Measurements from ENCODE around the gene THAP3. TPM values are rescaled to one million over a fixed set of nuclear protein-coding genes. Genes with fewer than 3 reads are reported as not detected.

The THAP3 gene
- total RNA-seq (2011; cell fraction: chromatin; rRNA removed; ENCODE audit: low replicate concordance) = 24.8 and 79.9 TPM in 2 replicates
- total RNA-seq (2011; cell fraction: nucleolus; rRNA removed) = 69.4 and 79.1 TPM in 2 replicates
- 43.9 and 44.6 TPM in 2 replicates for total RNA-seq (2011; cell fraction: nucleoplasm; rRNA removed)
- total RNA-seq (2014; rRNA removed) = 31.2 and 37.6 TPM in 2 replicates
- total RNA-seq (2014; rRNA removed; fragmentation: Illumina TruSeq; extraction: Trizol) = 7.4 and 9.5 TPM in 2 replicates
- 23.3 and 24.4 TPM in 2 replicates for total RNA-seq (2015; rRNA removed; fragmentation: Illumina TruSeq; extraction: Trizol)
- 18.2 and 22.1 TPM in 2 replicates for total RNA-seq (2021)
- 12.7 and 18.9 TPM in 2 replicates for polyA plus RNA-seq (2011; rRNA removed)
- 16.2 and 22.5 TPM in 2 replicates for polyA plus RNA-seq (2011; cell fraction: cytosol; rRNA removed)
- polyA plus RNA-seq (2011; cell fraction: nucleus; rRNA removed) = 26.7 and 33.4 TPM in 2 replicates
- polyA plus RNA-seq (2012) = 15.1 and 24.7 TPM in 2 replicates
- 20.0 and 23.0 TPM in 2 replicates for polyA plus RNA-seq (2014; fragmentation: Illumina TruSeq; extraction: Trizol)
- 1 to 10 TPM; 1.9 to 7.0 TPM for polyA plus RNA-seq (2014; fragmentation: Nextera tagmentation; extraction: Ambion mirVana)
- polyA plus RNA-seq (2014; rRNA removed) = 28.1 and 29.3 TPM in 2 replicates
- 9.4 and 10.5 TPM in 2 replicates for polyA minus RNA-seq (2011; rRNA and poly(A)+ RNA removed)
- polyA minus RNA-seq (2011; cell fraction: cytosol; rRNA and poly(A)+ RNA removed) = 8.3 and 12.0 TPM in 2 replicates
- 15.3 and 21.4 TPM in 2 replicates for polyA minus RNA-seq (2011; cell fraction: nucleus; rRNA and poly(A)+ RNA removed)
- Bru-seq, nascent RNA = percentile 66 among the genes with signal in this experiment
- percentile 72 among the genes with signal in this experiment for BruChase-seq, experiment 1, labeled RNA remaining after a 2-hour chase
- BruChase-seq, experiment 2, labeled RNA remaining after a 6-hour chase = percentile 79 among the genes with signal in this experiment
- long read RNA-seq, experiment 1, partial matches to known transcripts = 25 of 37 reads
- long read RNA-seq, experiment 1, other reads (novel, unspliced or antisense) = 9 of 37 reads
- long read RNA-seq, experiment 2, partial matches to known transcripts = 13 of 19 reads
- long read RNA-seq, experiment 2, other reads (novel, unspliced or antisense) = 3 of 19 reads
- long read RNA-seq, experiment 3, transcript THAP3-202 (5 exons, 1,046 nt) = major isoform, 5 of 29 reads
- long read RNA-seq, experiment 3, partial matches to known transcripts = 14 of 29 reads
- long read RNA-seq, experiment 3, other reads (novel, unspliced or antisense) = 5 of 29 reads

DNA sequence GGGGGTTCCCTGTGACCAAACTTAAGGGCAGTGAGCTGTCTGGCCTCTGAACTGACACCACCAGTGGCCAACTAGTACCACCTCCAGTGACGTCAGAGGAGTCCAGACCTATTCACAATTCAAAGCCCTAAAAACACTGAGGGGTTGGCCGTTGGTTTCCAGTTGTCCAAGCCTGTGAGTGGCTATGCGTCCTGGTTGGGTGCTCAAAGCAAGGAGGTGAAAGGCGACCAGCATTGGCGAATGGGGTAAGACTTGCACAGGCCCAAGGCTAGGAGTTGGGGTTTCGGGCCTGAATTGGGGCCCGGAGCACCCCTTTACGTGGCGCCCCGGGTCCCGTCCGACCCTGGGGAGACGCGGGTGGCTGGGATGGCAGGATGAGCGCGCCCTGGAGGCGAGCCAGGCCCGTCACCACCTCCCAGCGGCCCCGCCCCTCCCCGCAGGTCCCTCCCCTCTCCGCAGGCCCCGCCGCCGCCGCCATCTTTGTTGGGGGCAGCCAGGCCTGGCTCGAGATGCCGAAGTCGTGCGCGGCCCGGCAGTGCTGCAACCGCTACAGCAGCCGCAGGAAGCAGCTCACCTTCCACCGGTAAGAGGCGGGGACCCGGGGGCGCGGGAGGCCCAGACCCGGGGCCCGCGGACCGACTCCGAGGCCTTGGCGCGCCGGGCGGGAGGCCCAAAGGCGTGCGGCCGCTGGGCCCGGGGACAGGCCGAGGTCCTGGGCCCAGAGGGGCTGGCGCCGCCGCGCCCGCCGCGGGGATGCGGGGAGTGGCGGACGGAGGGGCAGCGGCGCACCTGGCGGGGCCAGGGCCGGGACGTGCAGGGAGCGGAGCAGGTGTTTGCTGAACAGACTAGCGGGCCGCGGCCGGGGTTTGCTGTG, at the start of gene THAP3:
TSS of gene THAP3 (plus strand) at position 159 of the 874 bp plus-strand sequence. CDS start at position 510, 351 bp downstream.
- peaks cover 58% of the 10 kb centered on the region for H3K79me2 ChIP-seq (ENCODE audit: control insufficient read depth, insufficient read depth, low read length)
- H3K27me3 ChIP-seq (ENCODE audit: control insufficient read depth in 2 of 2, insufficient read depth in 2 of 2, low read length in 2 of 2) = no peaks in the 10 kb centered on the region
- in situ Hi-C loops (cut with MboI) = no loop called here
- peak; percentile 97 for ATAC-seq
- H3K4me2 ChIP-seq (ENCODE audit: insufficient read depth, low read length) = peak within 1 kb of the TSS; percentile 94
- H3K4me3 ChIP-seq = peak within 1 kb of the TSS; percentile 91
- peak within 1 kb of the TSS; percentile 74 for H3K27ac ChIP-seq (ENCODE audit: extremely low read depth, low read depth, low read length)
- peaks cover under 1% of the 10 kb centered on the region for H3K9me1 ChIP-seq (ENCODE audit: control insufficient read depth, insufficient read depth, low read length)
- POLR2A ChIA-PET = interaction anchor here (0.6 to 5.1 kb wide), 9 partner anchors 6 to 53 kb away, joined by 3 to 36 read pairs (median 3); no protein-coding TSS in a partner anchor
- BruUV-seq (replicated peaks) = no TSS peak
- peak within 1 kb of the TSS; percentile 71 to 90 for H3K9ac ChIP-seq (ENCODE audit: insufficient read depth in 1 of 2, low read depth in 2 of 2, low read length in 2 of 2)
- H3K4me1 ChIP-seq (replicated peaks in 1 of 2; ENCODE audit: control insufficient read depth in 2 of 2, insufficient read depth in 2 of 2, low read length in 2 of 2) = peaks cover 12 to 47% of the 10 kb centered on the region in 2 experiments; a peak in 4 of 5 replicates
- CTCF ChIA-PET (ENCODE audit: low intra/inter-chr PET ratio) = interaction anchor here (1.1 kb wide), 1 partner anchor 138 kb away, joined by 6 read pairs; no protein-coding TSS in a partner anchor
- no peaks in the 10 kb centered on the region for H3K9me3 ChIP-seq (replicated peaks; ENCODE audit: control insufficient read depth, insufficient read depth, low read depth, low read length)
- peak; percentile 93 to 96 (median 94) for DNase-seq (ENCODE audit: extremely low read depth in 1 of 4, low spot score in 3 of 4)
- WGBS (ENCODE audit: insufficient coverage, low coverage, missing lambda C conversion rate) = 1% methylated on average over 51 of the region's 73 CpGs
- peaks cover 80% of the 10 kb centered on the region for H3K36me3 ChIP-seq (ENCODE audit: control insufficient read depth, insufficient read depth, low read length)
- peak within 1 kb of the TSS; percentile 69; the same call in 1 of the 2 replicates for H2AFZ ChIP-seq (ENCODE audit: low read depth, low read length)
- peak; percentile 98 for FAIRE-seq
- intact Hi-C loops (cut with micrococcal nuclease) = no loop called here
- peaks cover 19% of the 10 kb centered on the region; the same call in 1 of the 2 replicates for H4K20me1 ChIP-seq (replicated peaks; ENCODE audit: control insufficient read depth, insufficient read depth, low read length)
- peak; percentile 68; the same call in 1 of the 2 replicates for TF ChIP-seq HDGF (IDR thresholded peaks at IDR 0.05)
- TF ChIP-seq TCF7 (IDR thresholded peaks at IDR 0.05; ENCODE audit: borderline replicate concordance) = no peak
- TF ChIP-seq, protein P1, sequence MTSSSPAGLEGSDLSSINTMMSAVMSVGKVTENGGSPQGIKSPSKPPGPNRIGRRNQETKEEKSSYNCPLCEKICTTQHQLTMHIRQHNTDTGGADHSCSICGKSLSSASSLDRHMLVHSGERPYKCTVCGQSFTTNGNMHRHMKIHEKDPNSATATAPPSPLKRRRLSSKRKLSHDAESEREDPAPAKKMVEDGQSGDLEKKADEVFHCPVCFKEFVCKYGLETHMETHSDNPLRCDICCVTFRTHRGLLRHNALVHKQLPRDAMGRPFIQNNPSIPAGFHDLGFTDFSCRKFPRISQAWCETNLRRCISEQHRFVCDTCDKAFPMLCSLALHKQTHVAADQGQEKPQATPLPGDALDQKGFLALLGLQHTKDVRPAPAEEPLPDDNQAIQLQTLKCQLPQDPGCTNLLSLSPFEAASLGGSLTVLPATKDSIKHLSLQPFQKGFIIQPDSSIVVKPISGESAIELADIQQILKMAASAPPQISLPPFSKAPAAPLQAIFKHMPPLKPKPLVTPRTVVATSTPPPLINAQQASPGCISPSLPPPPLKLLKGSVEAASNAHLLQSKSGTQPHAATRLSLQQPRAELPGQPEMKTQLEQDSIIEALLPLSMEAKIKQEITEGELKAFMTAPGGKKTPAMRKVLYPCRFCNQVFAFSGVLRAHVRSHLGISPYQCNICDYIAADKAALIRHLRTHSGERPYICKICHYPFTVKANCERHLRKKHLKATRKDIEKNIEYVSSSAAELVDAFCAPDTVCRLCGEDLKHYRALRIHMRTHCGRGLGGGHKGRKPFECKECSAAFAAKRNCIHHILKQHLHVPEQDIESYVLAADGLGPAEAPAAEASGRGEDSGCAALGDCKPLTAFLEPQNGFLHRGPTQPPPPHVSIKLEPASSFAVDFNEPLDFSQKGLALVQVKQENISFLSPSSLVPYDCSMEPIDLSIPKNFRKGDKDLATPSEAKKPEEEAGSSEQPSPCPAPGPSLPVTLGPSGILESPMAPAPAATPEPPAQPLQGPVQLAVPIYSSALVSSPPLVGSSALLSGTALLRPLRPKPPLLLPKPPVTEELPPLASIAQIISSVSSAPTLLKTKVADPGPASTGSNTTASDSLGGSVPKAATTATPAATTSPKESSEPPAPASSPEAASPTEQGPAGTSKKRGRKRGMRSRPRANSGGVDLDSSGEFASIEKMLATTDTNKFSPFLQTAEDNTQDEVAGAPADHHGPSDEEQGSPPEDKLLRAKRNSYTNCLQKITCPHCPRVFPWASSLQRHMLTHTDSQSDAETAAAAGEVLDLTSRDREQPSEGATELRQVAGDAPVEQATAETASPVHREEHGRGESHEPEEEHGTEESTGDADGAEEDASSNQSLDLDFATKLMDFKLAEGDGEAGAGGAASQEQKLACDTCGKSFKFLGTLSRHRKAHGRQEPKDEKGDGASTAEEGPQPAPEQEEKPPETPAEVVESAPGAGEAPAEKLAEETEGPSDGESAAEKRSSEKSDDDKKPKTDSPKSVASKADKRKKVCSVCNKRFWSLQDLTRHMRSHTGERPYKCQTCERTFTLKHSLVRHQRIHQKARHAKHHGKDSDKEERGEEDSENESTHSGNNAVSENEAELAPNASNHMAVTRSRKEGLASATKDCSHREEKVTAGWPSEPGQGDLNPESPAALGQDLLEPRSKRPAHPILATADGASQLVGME (CRISPR knock-in tag; IDR thresholded peaks at IDR 0.05) = no peak
- no peak for TF ChIP-seq MAFK (IDR thresholded peaks at IDR 0.05; ENCODE audit: low read length)
- TF ChIP-seq SAP30 (IDR thresholded peaks at IDR 0.05; ENCODE audit: borderline replicate concordance, insufficient read depth, low read depth, low read length, poor library complexity, severe bottlenecking) = peak; percentile 60
- peak; percentile 79 for TF ChIP-seq NCOR1 (IDR thresholded peaks at IDR 0.05)
- TF ChIP-seq RBBP5 (IDR thresholded peaks at IDR 0.05; ENCODE audit: borderline replicate concordance, insufficient read depth, low read length, poor library complexity, severe bottlenecking) = peak; percentile 68
- TF ChIP-seq SRSF7 (optimal IDR thresholded peaks at IDR 0.05; ENCODE audit: low read depth, low read length) = no peak
- no peak for TF ChIP-seq CSDE1 (IDR thresholded peaks at IDR 0.05)

Data from K562 (cell line).